NB4 (cell line): ENCODE data around the gene TUBB4B.
"Not testable (repeated sequence)": the region's sequence is repeated elsewhere in the genome, so short reads cannot be mapped to it uniquely, and the experiment has no call there.

Experiments
- DNase-seq: peaks from one replicate; pipeline ENCODE4 v3.0.0; 2010; ENCODE audit warnings: low read depth
- H3K4me3 ChIP-seq: one replicate; pipeline ENCODE4 v1.5.1; 2011; ENCODE audit warnings: mild to moderate bottlenecking, low read depth, low read length, moderate library complexity
- CTCF ChIP-seq: IDR thresholded peaks from one replicate; pipeline ENCODE4 v1.5.1; 2012; ENCODE audit warnings: low read depth, low read length
- MAX ChIP-seq: IDR thresholded peaks from 2 replicates; pipeline ENCODE4 v1.6.1; 2011; ENCODE audit warnings: low read depth, low read length
- MYC ChIP-seq: IDR thresholded peaks from 2 replicates; pipeline ENCODE4 v1.6.1; 2011; ENCODE audit warnings: low read depth, low read length
- POLR2A ChIP-seq: IDR thresholded peaks from 2 replicates; pipeline ENCODE4 v1.6.1; 2011; ENCODE audit warnings: mild to moderate bottlenecking; ENCODE audit not compliant: insufficient read length; ENCODE audit errors: extremely low read depth

The TUBB4B gene

GRCh38 chr9:137255448-137256114, 14.5 kb downstream of the TUBB4B start:
- H3K4me3 ChIP-seq: peak overlapping the region; percentile 85
- TF ChIP-seq MYC (no peak), POLR2A (no peak), MAX (no peak), CTCF (no peak)
- peak; percentile 65 for DNase-seq

- TF ChIP-seq CTCF (no peak), MYC (no peak), POLR2A (no peak), MAX (no peak)
- H3K4me3 ChIP-seq: peak overlapping the region; percentile 85
These were observed 15.3 kb downstream of the TUBB4B start for GRCh38 chr9:137256362-137256761.

GRCh38 chr9:137256856-137257255, 15.8 kb downstream of the TUBB4B start:
- H3K4me3 ChIP-seq: peak overlapping the region; percentile 85
- DNase-seq: no peak
- TF ChIP-seq MYC (no peak), MAX (no peak), POLR2A (no peak), CTCF (no peak)

More at GRCh38 chr9:137256362-137256761, 15.3 kb downstream of the TUBB4B start:
- DNase-seq: no peak

- peak; percentile 14 for TF ChIP-seq CTCF
- not testable (repeated sequence) for H3K4me3 ChIP-seq, DNase-seq
These were observed 21.3 kb downstream of the TUBB4B start for GRCh38 chr9:137262173-137262908.

- TF ChIP-seq POLR2A: no peak
- no peak for TF ChIP-seq MYC
- no peak for TF ChIP-seq CTCF
- TF ChIP-seq MAX: no peak
- no peak for DNase-seq
- no peak overlapping the region for H3K4me3 ChIP-seq
These were observed 21.8 kb downstream of the TUBB4B start for GRCh38 chr9:137262909-137263285.
